K562 (cell line): Measurements from ENCODE around the gene CSF2RB. TPM values are rescaled to one million over a fixed set of nuclear protein-coding genes. Genes with fewer than 3 reads are reported as not detected.

Experiments
- ATAC-seq: fragments of 200-7000 bp; cut with Tn5 transposase; 3 replicates; pipeline ENCODE4 v1.9.1; 2020; ENCODE audit warnings: moderate library complexity
- BruUV-seq: library from RNA; stranded (reverse); fragments of 400-500 nt; replicated peaks from 2 replicates; lab custom pipeline; 2021; lab: Mats Ljungman, UMichigan
- CTCF ChIA-PET: fragments of 300-600 bp; formaldehyde crosslinking; extraction: SDS; loops from one replicate; lab custom pipeline; 2021; ENCODE audit warnings: low intra/inter-chr PET ratio; lab: Yijun Ruan, JAX
- POLR2A ChIA-PET: fragments of 300-600, 350-650 bp; sonication (Branson Sonifier 250); formaldehyde crosslinking; extraction: SDS; loops from one replicate; lab custom pipeline; 2021; ENCODE audit warnings: antibody characterized with exemption, inconsistent platforms; lab: Yijun Ruan, JAX
- DNase-seq, 4 experiments: peaks; one replicate each; pipeline versions ENCODE4 v3.0.0 to v3.0.0-alpha.2; 2011 to 2018; ENCODE audit warnings: low spot score in 3 of 4, mixed read lengths in 3 of 4; ENCODE audit errors: extremely low read depth in 1 of 4
- FAIRE-seq: peaks from 2 replicates; lab custom pipeline; 2011; peaks lifted over from hg19 to GRCh38; lab: Jason Lieb, UNC
- H2AFZ ChIP-seq: 2 replicates; pipeline ENCODE4 v1.6.0; 2011; ENCODE audit warnings: low read depth, low read length, control low read depth, inconsistent platforms
- H3K27ac ChIP-seq: fragments of 200-600 bp; 3 replicates; pipeline ENCODE4 v1.8.0; 2011; ENCODE audit warnings: low read depth, mild to moderate bottlenecking, control low read depth, inconsistent platforms, low read length, moderate library complexity, mixed read lengths; ENCODE audit errors: extremely low read depth
- H3K27me3 ChIP-seq, 2 experiments: fragments of 300-600 bp in 1 of 2; 2 replicates in 1 of 2; 3 replicates in 1 of 2; pipeline versions ENCODE4 v1.6.0 to v1.8.0; 2011; ENCODE audit warnings: inconsistent platforms in 2 of 2, low read length in 2 of 2, mild to moderate bottlenecking in 1 of 2, mixed read lengths in 1 of 2, moderate library complexity in 1 of 2; ENCODE audit not compliant: control insufficient read depth in 2 of 2, insufficient read depth in 2 of 2
- H3K36me3 ChIP-seq: fragments of 300-600 bp; 3 replicates; pipeline ENCODE4 v1.8.0; 2011; ENCODE audit warnings: mild to moderate bottlenecking, low read length, inconsistent platforms; ENCODE audit not compliant: control insufficient read depth, insufficient read depth
- H3K4me1 ChIP-seq, 2 experiments: fragments of 200-600 bp in 1 of 2; replicated peaks in 1 of 2; 2 replicates in 1 of 2; 3 replicates in 1 of 2; pipeline versions ENCODE4 v1.5.1 to v1.8.0; 2011; ENCODE audit warnings: inconsistent platforms in 2 of 2, low read length in 2 of 2, mild to moderate bottlenecking in 1 of 2, mixed read lengths in 1 of 2, moderate library complexity in 1 of 2; ENCODE audit not compliant: control insufficient read depth in 2 of 2, insufficient read depth in 2 of 2
- H3K4me2 ChIP-seq: 2 replicates; pipeline ENCODE4 v1.6.1; 2011; ENCODE audit warnings: low read length, control low read depth, inconsistent platforms, mixed read lengths; ENCODE audit not compliant: insufficient read depth
- H3K4me3 ChIP-seq: fragments of 200-600 bp; sonication (generic), shearing (Covaris generic); 2 replicates; pipeline ENCODE4 v1.5.1; 2016; ENCODE audit warnings: control low read depth, inconsistent platforms
- H3K79me2 ChIP-seq: fragments of 200-600 bp; 3 replicates; pipeline ENCODE4 v1.8.0; 2011; ENCODE audit warnings: low read length, inconsistent platforms; ENCODE audit not compliant: control insufficient read depth, insufficient read depth
- H3K9ac ChIP-seq, 2 experiments: 2 replicates each; pipeline versions ENCODE4 v1.6.0 to v1.6.1; 2011; ENCODE audit warnings: low read depth in 2 of 2, low read length in 2 of 2, control low read depth in 1 of 2, inconsistent platforms in 1 of 2, mild to moderate bottlenecking in 1 of 2, mixed read lengths in 1 of 2; ENCODE audit not compliant: insufficient read depth in 1 of 2
- H3K9me1 ChIP-seq: one replicate; pipeline ENCODE4 v1.6.0; 2011; ENCODE audit warnings: inconsistent platforms, mild to moderate bottlenecking, low read length, moderate library complexity; ENCODE audit not compliant: control insufficient read depth, insufficient read depth
- H3K9me3 ChIP-seq: replicated peaks from 2 replicates; pipeline ENCODE4 v1.5.1; 2011; ENCODE audit warnings: low read depth, low read length, inconsistent platforms; ENCODE audit not compliant: control insufficient read depth, insufficient read depth
- H4K20me1 ChIP-seq: replicated peaks from 2 replicates; pipeline ENCODE4 v1.6.1; 2011; ENCODE audit warnings: low read length, inconsistent platforms, mixed read lengths; ENCODE audit not compliant: control insufficient read depth, insufficient read depth
- BCL6 ChIP-seq: fragments of 250-450 bp; sonication (Bioruptor Pico); IDR thresholded peaks from 2 replicates; pipeline ENCODE4 v1.4.0; 2020
- CTBP1 ChIP-seq: fragments of 450-650 bp; IDR thresholded peaks from 2 replicates; pipeline ENCODE4 v1.6.1; 2016; ENCODE audit warnings: borderline replicate concordance
- CXXC5 ChIP-seq: fragments of 250-450 bp; sonication (Bioruptor Pico); IDR thresholded peaks from 2 replicates; pipeline ENCODE4 v1.8.0; 2022; ENCODE audit warnings: inconsistent platforms, mild to moderate bottlenecking, moderate library complexity
- POLR2B ChIP-seq: fragments of 450-650 bp; IDR thresholded peaks from 2 replicates; pipeline ENCODE4 v1.6.1; 2018; ENCODE audit warnings: low read depth; ENCODE audit not compliant: partially characterized antibody
- ZNF583 ChIP-seq: fragments of 250-450 bp; sonication (Bioruptor Pico); IDR thresholded peaks from 2 replicates; pipeline ENCODE4 v1.4.0; 2020
- WGBS: fragments of 100-300 bp; shearing (Covaris generic); methylation state at CpG from one replicate; pipeline ENCODE4 v1.1.6; 2016; ENCODE audit warnings: low coverage, mixed read lengths; ENCODE audit not compliant: insufficient coverage; ENCODE audit errors: missing lambda C conversion rate; 5-methylcytosine and 5-hydroxymethylcytosine counted together
- in situ Hi-C: fragments of 300-500 bp; cut with MboI; formaldehyde crosslinking; loops from 4 replicates; pipeline ENCODE4 v1.15.0; 2018; ENCODE audit warnings: inconsistent platforms, mixed read lengths
- intact Hi-C: fragments of 100-400 bp; cut with micrococcal nuclease; formaldehyde crosslinking; loops from 2 replicates; pipeline ENCODE4 v1.14.2; 2022
- polyA plus RNA-seq, 8 experiments: library from polyadenylated mRNA; depleted of rRNA in 4 of 8; stranded (reverse) in 5 of 8; unstranded in 3 of 8; fragments of >200 nt; fragmentation: Nextera tagmentation in 2 of 8; fragmentation: Illumina TruSeq in 1 of 8; extraction: Ambion mirVana in 2 of 8; extraction: Trizol in 1 of 8; gene quantifications; 2 replicates each; pipeline versions ENCODE4 v1.2.1 to v1.2.3, GENCODE V29; 2011 to 2014; ENCODE audit warnings: inconsistent platforms in 1 of 8, missing spikeins in 1 of 8
- total RNA-seq, 7 experiments: library from RNA; depleted of rRNA in 6 of 7; stranded (reverse); fragments of >200 nt in 6 of 7; fragmentation: Illumina TruSeq in 2 of 7; extraction: Trizol in 2 of 7; gene quantifications; 2 replicates each; pipeline versions ENCODE4 v1.2.1 to v1.2.3, GENCODE V29; 2011 to 2021; ENCODE audit warnings: low replicate concordance in 1 of 7
- TF ChIP-seq, protein P1 (sequence below): sonication (generic); formaldehyde crosslinking; IDR thresholded peaks from 2 replicates; pipeline ENCODE4 v1.8.1; 2022; ENCODE audit warnings: missing genetic modification reagents
- TF ChIP-seq, protein P2 (sequence below): fragments of 450-650 bp; IDR thresholded peaks from 2 replicates; pipeline ENCODE4 v1.6.1; 2017; ENCODE audit warnings: antibody characterized with exemption, mild to moderate bottlenecking
- TF ChIP-seq, protein P3 (sequence below): fragments of 450-650 bp; conservative IDR thresholded peaks from 2 replicates; pipeline ENCODE4 v1.6.1; 2016; ENCODE audit warnings: missing genetic modification characterization, low read depth, mild to moderate bottlenecking, missing compliant biosample characterization, moderate library complexity
- TF ChIP-seq, protein P4 (sequence below), 3 experiments: fragments of 200-800 bp in 1 of 3; sonication (Bioruptor generic) in 1 of 3; sonication (generic) in 1 of 3; formaldehyde crosslinking in 1 of 3; IDR thresholded peaks; 2 replicates each; pipeline versions ENCODE4 v1.6.1 to v1.8.0; 2016 to 2022; ENCODE audit warnings: mild to moderate bottlenecking in 2 of 3, missing compliant biosample characterization in 2 of 3, missing genetic modification characterization in 2 of 3, missing genetic modification reagents in 1 of 3

Gene CSF2RB
- total and polyA plus RNA-seq, 9 of the 15 experiments (the other 6 are each of a cell fraction or from before 2014, with no cell fraction given): 0.04 to 1.0 (median 0.36) TPM

DNA sequence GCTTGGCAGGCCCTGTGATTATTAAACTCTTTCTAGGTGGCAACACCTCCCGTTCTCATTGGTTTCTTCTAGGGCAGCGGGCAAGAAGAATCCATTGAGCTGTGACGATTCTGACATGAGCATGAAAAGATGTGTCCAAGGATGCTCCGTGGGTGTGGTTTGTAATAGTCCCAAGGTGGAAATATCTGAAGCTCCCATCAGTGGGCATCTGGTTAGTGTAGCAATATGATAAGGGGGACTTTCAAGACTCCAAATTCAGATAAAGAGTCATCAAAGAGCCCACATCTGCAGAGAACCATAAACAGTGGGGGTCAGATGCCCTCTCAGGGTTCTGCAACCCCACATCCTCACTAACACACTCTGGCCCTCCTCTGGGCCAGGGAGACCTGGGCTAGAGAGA, 63.2 kb downstream of the CSF2RB start (continued):
- TF ChIP-seq, protein P1, sequence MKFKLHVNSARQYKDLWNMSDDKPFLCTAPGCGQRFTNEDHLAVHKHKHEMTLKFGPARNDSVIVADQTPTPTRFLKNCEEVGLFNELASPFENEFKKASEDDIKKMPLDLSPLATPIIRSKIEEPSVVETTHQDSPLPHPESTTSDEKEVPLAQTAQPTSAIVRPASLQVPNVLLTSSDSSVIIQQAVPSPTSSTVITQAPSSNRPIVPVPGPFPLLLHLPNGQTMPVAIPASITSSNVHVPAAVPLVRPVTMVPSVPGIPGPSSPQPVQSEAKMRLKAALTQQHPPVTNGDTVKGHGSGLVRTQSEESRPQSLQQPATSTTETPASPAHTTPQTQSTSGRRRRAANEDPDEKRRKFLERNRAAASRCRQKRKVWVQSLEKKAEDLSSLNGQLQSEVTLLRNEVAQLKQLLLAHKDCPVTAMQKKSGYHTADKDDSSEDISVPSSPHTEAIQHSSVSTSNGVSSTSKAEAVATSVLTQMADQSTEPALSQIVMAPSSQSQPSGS (CRISPR knock-in tag): no peak

DNA sequence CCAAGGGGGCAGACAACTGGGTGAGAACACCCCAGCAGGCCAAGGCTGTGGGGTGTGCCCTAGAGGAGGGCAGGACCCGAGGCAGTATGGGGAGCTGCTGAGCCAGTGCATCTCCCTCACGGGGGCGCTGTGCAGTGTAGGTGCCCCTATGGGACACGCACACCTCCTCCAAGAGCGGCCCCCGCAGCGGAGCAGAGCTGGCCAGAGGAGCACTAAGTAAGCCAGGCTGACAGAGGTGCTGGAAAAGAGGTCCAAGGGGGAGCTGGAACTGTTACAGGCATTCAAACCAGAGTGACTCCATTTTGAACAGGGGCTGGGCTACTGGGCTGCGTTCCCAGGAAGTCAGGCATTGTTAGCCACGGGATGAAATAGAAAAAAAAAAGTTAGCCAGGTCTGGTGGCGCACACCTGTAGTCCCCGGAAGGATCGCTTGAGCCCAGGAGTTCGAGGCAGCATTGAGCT, 64.0 kb downstream of the CSF2RB start:
- ATAC-seq (peak; percentile 97), DNase-seq (peak; percentile 63 to 79 (median 70)), FAIRE-seq (peak; percentile 46)
- H3K4me3 ChIP-seq: peak overlapping the region; percentile 32
- H3K36me3 ChIP-seq: no peaks in the 10 kb centered on the region
- peak overlapping the region; percentile 92 for H2AFZ ChIP-seq
- H4K20me1 ChIP-seq: no peaks in the 10 kb centered on the region
- intact Hi-C loops (loop anchor here (5.0 kb wide), 4 partner anchors 105 to 430 kb away; no protein-coding TSS in a partner anchor), in situ Hi-C loops (no loop called here)
- H3K4me1 ChIP-seq: peaks cover 18 to 31% of the 10 kb centered on the region in 2 experiments; a peak in 4 of 5 replicates
- H3K9ac ChIP-seq: peak overlapping the region; percentile 3 to 44; a peak in 3 of 4 replicates
- H3K9me3 ChIP-seq: no peaks in the 10 kb centered on the region
- POLR2A ChIA-PET: interaction anchor here (0.6 to 1.8 kb wide), 4 partner anchors 9 to 677 kb away, joined by 3 to 6 read pairs (median 3); no protein-coding TSS in a partner anchor
- WGBS: 10% methylated on average over 11 of the region's 13 CpGs
- H3K27me3 ChIP-seq: no peaks in the 10 kb centered on the region; a peak in 1 of 5 replicates
- peak overlapping the region; percentile 80 for H3K4me2 ChIP-seq
- no peak overlapping the region; the same call in 2 of the 3 replicates for H3K27ac ChIP-seq
- CTCF ChIA-PET: interaction anchor here (0.6 to 1.8 kb wide), 4 partner anchors 39 to 197 kb away, joined by 3 to 10 read pairs (median 5); no protein-coding TSS in a partner anchor
- H3K79me2 ChIP-seq: no peaks in the 10 kb centered on the region
- TSS peak; percentile 73 for BruUV-seq
- no peaks in the 10 kb centered on the region for H3K9me1 ChIP-seq
- TF ChIP-seq, protein P2, sequence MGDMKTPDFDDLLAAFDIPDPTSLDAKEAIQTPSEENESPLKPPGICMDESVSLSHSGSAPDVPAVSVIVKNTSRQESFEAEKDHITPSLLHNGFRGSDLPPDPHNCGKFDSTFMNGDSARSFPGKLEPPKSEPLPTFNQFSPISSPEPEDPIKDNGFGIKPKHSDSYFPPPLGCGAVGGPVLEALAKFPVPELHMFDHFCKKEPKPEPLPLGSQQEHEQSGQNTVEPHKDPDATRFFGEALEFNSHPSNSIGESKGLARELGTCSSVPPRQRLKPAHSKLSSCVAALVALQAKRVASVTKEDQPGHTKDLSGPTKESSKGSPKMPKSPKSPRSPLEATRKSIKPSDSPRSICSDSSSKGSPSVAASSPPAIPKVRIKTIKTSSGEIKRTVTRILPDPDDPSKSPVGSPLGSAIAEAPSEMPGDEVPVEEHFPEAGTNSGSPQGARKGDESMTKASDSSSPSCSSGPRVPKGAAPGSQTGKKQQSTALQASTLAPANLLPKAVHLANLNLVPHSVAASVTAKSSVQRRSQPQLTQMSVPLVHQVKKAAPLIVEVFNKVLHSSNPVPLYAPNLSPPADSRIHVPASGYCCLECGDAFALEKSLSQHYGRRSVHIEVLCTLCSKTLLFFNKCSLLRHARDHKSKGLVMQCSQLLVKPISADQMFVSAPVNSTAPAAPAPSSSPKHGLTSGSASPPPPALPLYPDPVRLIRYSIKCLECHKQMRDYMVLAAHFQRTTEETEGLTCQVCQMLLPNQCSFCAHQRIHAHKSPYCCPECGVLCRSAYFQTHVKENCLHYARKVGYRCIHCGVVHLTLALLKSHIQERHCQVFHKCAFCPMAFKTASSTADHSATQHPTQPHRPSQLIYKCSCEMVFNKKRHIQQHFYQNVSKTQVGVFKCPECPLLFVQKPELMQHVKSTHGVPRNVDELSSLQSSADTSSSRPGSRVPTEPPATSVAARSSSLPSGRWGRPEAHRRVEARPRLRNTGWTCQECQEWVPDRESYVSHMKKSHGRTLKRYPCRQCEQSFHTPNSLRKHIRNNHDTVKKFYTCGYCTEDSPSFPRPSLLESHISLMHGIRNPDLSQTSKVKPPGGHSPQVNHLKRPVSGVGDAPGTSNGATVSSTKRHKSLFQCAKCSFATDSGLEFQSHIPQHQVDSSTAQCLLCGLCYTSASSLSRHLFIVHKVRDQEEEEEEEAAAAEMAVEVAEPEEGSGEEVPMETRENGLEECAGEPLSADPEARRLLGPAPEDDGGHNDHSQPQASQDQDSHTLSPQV: peak; percentile 92
- TF ChIP-seq BCL6 (CRISPR knock-in tag): 0 out of 2 replicates have a peak, but pooled peaks have one; percentile 18
- TF ChIP-seq, protein P3, sequence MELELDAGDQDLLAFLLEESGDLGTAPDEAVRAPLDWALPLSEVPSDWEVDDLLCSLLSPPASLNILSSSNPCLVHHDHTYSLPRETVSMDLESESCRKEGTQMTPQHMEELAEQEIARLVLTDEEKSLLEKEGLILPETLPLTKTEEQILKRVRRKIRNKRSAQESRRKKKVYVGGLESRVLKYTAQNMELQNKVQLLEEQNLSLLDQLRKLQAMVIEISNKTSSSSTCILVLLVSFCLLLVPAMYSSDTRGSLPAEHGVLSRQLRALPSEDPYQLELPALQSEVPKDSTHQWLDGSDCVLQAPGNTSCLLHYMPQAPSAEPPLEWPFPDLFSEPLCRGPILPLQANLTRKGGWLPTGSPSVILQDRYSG (tag): peak; percentile 85; the same call in 1 of the 2 replicates
- 0 out of 2 replicates have a peak, but pooled peaks have one; percentile 37 for TF ChIP-seq ZNF583 (CRISPR knock-in tag)
- TF ChIP-seq, protein P4, sequence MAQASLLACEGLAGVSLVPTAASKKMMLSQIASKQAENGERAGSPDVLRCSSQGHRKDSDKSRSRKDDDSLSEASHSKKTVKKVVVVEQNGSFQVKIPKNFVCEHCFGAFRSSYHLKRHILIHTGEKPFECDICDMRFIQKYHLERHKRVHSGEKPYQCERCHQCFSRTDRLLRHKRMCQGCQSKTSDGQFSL (CRISPR knock-in tag; IDR thresholded peaks at IDR 0.05): no peak
- TF ChIP-seq, protein P4 (tag; IDR thresholded peaks at IDR 0.05): peak in 1 of 2 experiments; percentile 67; a peak in 1 of 4 replicates
- peak; percentile 37 for TF ChIP-seq CXXC5 (CRISPR knock-in tag)
- TF ChIP-seq CTBP1: peak; percentile 48; the same call in 1 of the 2 replicates
- TF ChIP-seq POLR2B: no peak
